Endothelial cell of umbilical vein (primary cell): ENCODE measurements around the gene PIP4K2C. TPM values are rescaled to one million over a fixed set of nuclear protein-coding genes. Genes with fewer than 3 reads are reported as not detected.

ENCODE experiments used
- BruUV-seq: library from RNA; stranded (reverse); fragments of 400-500 nt; replicated peaks from 2 replicates; lab custom pipeline; 2021; lab: Mats Ljungman, UMichigan
- CTCF ChIA-PET: fragments of 300-600, 350-600 bp; sonication (Branson Sonifier 250); formaldehyde crosslinking; loops from one replicate; lab custom pipeline; 2021; ENCODE audit warnings: antibody characterized with exemption, inconsistent platforms; lab: Charles Lee
- POLR2A ChIA-PET: fragments of 300-600, 350-600 bp; sonication (Branson Sonifier 250); formaldehyde crosslinking; loops from one replicate; lab custom pipeline; 2021; ENCODE audit warnings: antibody characterized with exemption, inconsistent platforms; lab: Charles Lee
- DNase-seq: peaks from one replicate; pipeline ENCODE4 v3.0.0-alpha.2; 2011; ENCODE audit warnings: low read depth, low spot score
- FAIRE-seq: peaks from 2 replicates; lab custom pipeline; 2011; peaks lifted over from hg19 to GRCh38; lab: Jason Lieb, UNC
- H2AFZ ChIP-seq: 2 replicates; pipeline ENCODE4 v1.6.0; 2012; ENCODE audit warnings: low read depth, low read length, control low read depth, inconsistent platforms
- H3K27ac ChIP-seq: 2 replicates; pipeline ENCODE4 v1.5.1; 2011; ENCODE audit warnings: low read depth, mild to moderate bottlenecking, control low read depth, low read length, moderate library complexity; ENCODE audit not compliant: insufficient read depth
- H3K27me3 ChIP-seq, 2 experiments: 2 replicates each; pipeline versions ENCODE4 v1.6.0 to v1.6.1; 2011; ENCODE audit warnings: low read length in 2 of 2, mixed read lengths in 1 of 2; ENCODE audit not compliant: control insufficient read depth in 2 of 2, insufficient read depth in 2 of 2
- H3K36me3 ChIP-seq, 2 experiments: 2 replicates in 1 of 2; 3 replicates in 1 of 2; pipeline ENCODE4 v1.5.1; 2011; ENCODE audit warnings: low read length in 2 of 2, mild to moderate bottlenecking in 1 of 2, moderate library complexity in 1 of 2; ENCODE audit not compliant: control insufficient read depth in 2 of 2, insufficient read depth in 2 of 2; ENCODE audit errors: extremely low read depth in 1 of 2
- H3K4me1 ChIP-seq: 3 replicates; pipeline ENCODE4 v1.5.1; 2011; ENCODE audit warnings: mild to moderate bottlenecking, low read length; ENCODE audit not compliant: control insufficient read depth, insufficient read depth; ENCODE audit errors: extremely low read depth
- H3K4me2 ChIP-seq: 2 replicates; pipeline ENCODE4 v1.6.1; 2011; ENCODE audit warnings: low read length, control low read depth, mixed read lengths; ENCODE audit not compliant: insufficient read depth
- H3K4me3 ChIP-seq, 3 experiments: fragments of 200-600 bp in 1 of 3; sonication (generic), shearing (Covaris generic) in 1 of 3; replicated peaks in 1 of 3; 2 replicates each; pipeline ENCODE4 v1.5.1; 2011 to 2016; ENCODE audit warnings: control low read depth in 3 of 3, low read length in 3 of 3, mild to moderate bottlenecking in 2 of 3, inconsistent platforms in 1 of 3, low read depth in 1 of 3, moderate library complexity in 1 of 3; ENCODE audit not compliant: insufficient read depth in 1 of 3
- H3K79me2 ChIP-seq: 2 replicates; pipeline ENCODE4 v1.6.0; 2012; ENCODE audit warnings: low read length, inconsistent platforms; ENCODE audit not compliant: control insufficient read depth, insufficient read depth
- H3K9ac ChIP-seq: replicated peaks from 2 replicates; pipeline ENCODE3; 2011; ENCODE audit warnings: low read length, control low read depth; ENCODE audit not compliant: insufficient read depth; ENCODE audit errors: extremely low read depth
- H3K9me1 ChIP-seq: replicated peaks from 3 replicates; pipeline ENCODE4 v1.6.0; 2011; ENCODE audit warnings: mild to moderate bottlenecking, low read length; ENCODE audit not compliant: control insufficient read depth, insufficient read depth; ENCODE audit errors: extremely low read depth
- H3K9me3 ChIP-seq: replicated peaks from 2 replicates; pipeline ENCODE4 v1.5.1; 2012; ENCODE audit warnings: low read length, inconsistent platforms; ENCODE audit not compliant: control insufficient read depth, insufficient read depth
- H4K20me1 ChIP-seq: replicated peaks from 2 replicates; pipeline ENCODE3; 2011; ENCODE audit warnings: mild to moderate bottlenecking, low read length; ENCODE audit not compliant: control insufficient read depth, insufficient read depth; ENCODE audit errors: extremely low read depth
- EZH2 ChIP-seq: IDR thresholded peaks from 2 replicates; pipeline ENCODE4 v1.6.1; 2012; ENCODE audit warnings: borderline replicate concordance, low read depth, mild to moderate bottlenecking, moderate library complexity, low read length, inconsistent platforms; ENCODE audit not compliant: severe bottlenecking
- FOS ChIP-seq: IDR thresholded peaks from 2 replicates; pipeline ENCODE4 v1.6.1; 2011; ENCODE audit warnings: mild to moderate bottlenecking, low read length, moderate library complexity, borderline replicate concordance; ENCODE audit not compliant: insufficient read depth
- GATA2 ChIP-seq: IDR thresholded peaks from 2 replicates; pipeline ENCODE4 v1.7.0; 2011; ENCODE audit warnings: low read depth, mild to moderate bottlenecking, moderate library complexity, mixed read lengths, low read length; ENCODE audit not compliant: insufficient read length, insufficient read depth
- JUN ChIP-seq: IDR thresholded peaks from 2 replicates; pipeline ENCODE4 v1.6.1; 2011; ENCODE audit warnings: borderline replicate concordance, low read depth; ENCODE audit not compliant: insufficient read length, insufficient read depth
- MYC ChIP-seq: IDR thresholded peaks from one replicate; pipeline ENCODE4 v1.6.1; 2011; ENCODE audit warnings: mild to moderate bottlenecking, low read depth, low read length
- POLR2A ChIP-seq: IDR thresholded peaks from 2 replicates; pipeline ENCODE4 v1.6.1; 2012; ENCODE audit warnings: low read depth, mild to moderate bottlenecking, control low read depth, low read length
- POLR2AphosphoS5 ChIP-seq: IDR thresholded peaks from 2 replicates; pipeline ENCODE4 v1.6.1; 2012; ENCODE audit warnings: low read depth, mild to moderate bottlenecking, control low read depth, low read length, moderate library complexity; ENCODE audit not compliant: insufficient read depth
- dilution Hi-C: fragments of 300-500 bp; cut with MboI; formaldehyde crosslinking; loops from one replicate; pipeline ENCODE4 v1.15.0; 2019; ENCODE audit warnings: low sequenced_read_pairs; ENCODE audit not compliant: extremely low pct_ligation_motif_present
- intact Hi-C: fragments of 100-400 bp; cut with micrococcal nuclease; formaldehyde crosslinking; loops from one replicate; pipeline ENCODE4 v1.10.0; 2022
- polyA plus RNA-seq, 4 experiments: library from polyadenylated mRNA; depleted of rRNA in 3 of 4; stranded (reverse) in 3 of 4; unstranded in 1 of 4; fragments of >200 nt; gene quantifications; 2 replicates each; pipeline versions ENCODE4 v1.2.1 to v1.2.3, GENCODE V29; 2011 to 2012; ENCODE audit warnings: missing spikeins in 1 of 4
- total RNA-seq: library from RNA; stranded (reverse); gene quantifications from 2 replicates; pipeline ENCODE4 v1.2.3, GENCODE V29; 2021
- TF ChIP-seq, protein P1 (sequence below), 2 donors: IDR thresholded peaks; 1 replicate in 1 of 2; 2 replicates in 1 of 2; pipeline ENCODE4 v1.5.1; 2011; ENCODE audit warnings: low read length in 2 of 2, mild to moderate bottlenecking in 2 of 2, moderate library complexity in 2 of 2, control low read depth in 1 of 2, inconsistent platforms in 1 of 2, low read depth in 1 of 2; ENCODE audit not compliant: insufficient read depth in 1 of 2; ENCODE audit errors: extremely low read depth in 1 of 2
- TF ChIP-seq, protein P2 (sequence below): IDR thresholded peaks from 2 replicates; pipeline ENCODE4 v1.6.1; 2011; ENCODE audit not compliant: insufficient read depth, insufficient read length

Gene PIP4K2C
- total and polyA plus RNA-seq, 2 donors (not counting 3 experiments of a cell fraction or from before 2014, with no cell fraction given), result 10.5 to 11.5 TPM

DNA sequence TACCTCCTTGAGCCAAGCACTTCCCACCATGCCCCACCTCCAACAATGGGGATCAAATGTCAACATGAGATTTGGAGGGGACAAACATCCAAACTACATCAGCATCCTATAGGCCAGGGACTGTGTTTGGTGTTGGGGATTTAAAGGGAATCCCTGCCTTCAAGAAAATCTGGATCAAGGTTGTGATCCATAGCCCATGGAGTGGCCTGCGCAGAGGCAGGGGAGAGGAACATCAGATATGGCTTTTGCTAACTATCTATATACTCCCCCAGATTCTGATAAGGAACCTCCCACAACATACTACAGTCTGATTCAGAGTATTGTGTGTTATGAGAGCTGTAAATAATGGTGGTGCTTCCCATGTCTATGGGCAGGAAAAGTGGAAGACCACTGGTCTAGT is 36.1 kb upstream of the PIP4K2C start:
- no TSS peak for BruUV-seq
- TF ChIP-seq MYC (no peak), FOS (no peak), POLR2A (no peak), GATA2 (no peak), EZH2 (no peak), JUN (no peak), POLR2AphosphoS5 (no peak)
- TF ChIP-seq, protein P1, sequence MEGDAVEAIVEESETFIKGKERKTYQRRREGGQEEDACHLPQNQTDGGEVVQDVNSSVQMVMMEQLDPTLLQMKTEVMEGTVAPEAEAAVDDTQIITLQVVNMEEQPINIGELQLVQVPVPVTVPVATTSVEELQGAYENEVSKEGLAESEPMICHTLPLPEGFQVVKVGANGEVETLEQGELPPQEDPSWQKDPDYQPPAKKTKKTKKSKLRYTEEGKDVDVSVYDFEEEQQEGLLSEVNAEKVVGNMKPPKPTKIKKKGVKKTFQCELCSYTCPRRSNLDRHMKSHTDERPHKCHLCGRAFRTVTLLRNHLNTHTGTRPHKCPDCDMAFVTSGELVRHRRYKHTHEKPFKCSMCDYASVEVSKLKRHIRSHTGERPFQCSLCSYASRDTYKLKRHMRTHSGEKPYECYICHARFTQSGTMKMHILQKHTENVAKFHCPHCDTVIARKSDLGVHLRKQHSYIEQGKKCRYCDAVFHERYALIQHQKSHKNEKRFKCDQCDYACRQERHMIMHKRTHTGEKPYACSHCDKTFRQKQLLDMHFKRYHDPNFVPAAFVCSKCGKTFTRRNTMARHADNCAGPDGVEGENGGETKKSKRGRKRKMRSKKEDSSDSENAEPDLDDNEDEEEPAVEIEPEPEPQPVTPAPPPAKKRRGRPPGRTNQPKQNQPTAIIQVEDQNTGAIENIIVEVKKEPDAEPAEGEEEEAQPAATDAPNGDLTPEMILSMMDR (IDR thresholded peaks at IDR 0.05; ENCODE audit: extremely low read depth in 1 of 2, insufficient read depth in 1 of 2, low read depth in 1 of 2, low read length in 2 of 2), result no peak
- TF ChIP-seq, protein P2, sequence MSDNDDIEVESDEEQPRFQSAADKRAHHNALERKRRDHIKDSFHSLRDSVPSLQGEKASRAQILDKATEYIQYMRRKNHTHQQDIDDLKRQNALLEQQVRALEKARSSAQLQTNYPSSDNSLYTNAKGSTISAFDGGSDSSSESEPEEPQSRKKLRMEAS, result no peak
- Histone ChIP-seq H3K9me3 (no peaks in the 10 kb centered on the region), H3K4me3 (no peak overlapping the region), H3K9ac (no peak overlapping the region), H3K27me3 (peaks cover 31 to 38% of the 10 kb centered on the region in 2 experiments), H3K79me2 (no peaks in the 10 kb centered on the region), H4K20me1 (no peaks in the 10 kb centered on the region), H2AFZ (no peak overlapping the region), H3K4me1 (no peaks in the 10 kb centered on the region), H3K9me1 (no peaks in the 10 kb centered on the region), H3K4me2 (no peak overlapping the region), H3K36me3 (no peaks in the 10 kb centered on the region), H3K27ac (no peak overlapping the region)
- intact Hi-C loops, result no loop called here
- POLR2A ChIA-PET, result no interaction called here
- CTCF ChIA-PET, result no interaction called here
- FAIRE-seq (no peak), DNase-seq (no peak)
- dilution Hi-C loops, result no loop called here
